Fibroblast of upper back skin (primary cell): ENCODE results near the gene PVR.
"Not testable (repeated sequence)": the region's sequence is repeated elsewhere in the genome, so short reads cannot be mapped to it uniquely, and the experiment has no call there.

Experiments
- DNase-seq: peaks from one replicate; pipeline ENCODE4 v3.0.0-alpha.2; 2013

The PVR gene

GRCh38 chr19:44643605-44644401 is at the start of gene PVR:
Gene PVR, plus strand, starts transcription at chr19:44643910. Its CDS starts 187 bp downstream, at chr19:44644097.
- peak; percentile 75 for DNase-seq

- DNase-seq = no peak
Measured at GRCh38 chr19:44596428-44597130, 47.1 kb upstream of the PVR start.

- no peak for DNase-seq
Measured at GRCh38 chr19:44597131-44597491, 46.6 kb upstream of the PVR start.

- no peak for DNase-seq
Measured at GRCh38 chr19:44598355-44598754, 45.4 kb upstream of the PVR start.

- no peak for DNase-seq
Measured at GRCh38 chr19:44598880-44599279, 44.8 kb upstream of the PVR start.

- DNase-seq = no peak
Measured at GRCh38 chr19:44600466-44600865, 43.2 kb upstream of the PVR start.

- no peak for DNase-seq
Measured at GRCh38 chr19:44602081-44602480, 41.6 kb upstream of the PVR start.

GRCh38 chr19:44603201-44603945 is 40.3 kb upstream of the PVR start:
- peak; percentile 96 for DNase-seq

GRCh38 chr19:44604241-44604640 is 39.5 kb upstream of the PVR start:
- no peak for DNase-seq

GRCh38 chr19:44605547-44605946 is 38.2 kb upstream of the PVR start:
- DNase-seq = no peak

GRCh38 chr19:44607049-44607448 is 36.7 kb upstream of the PVR start:
- DNase-seq = peak; percentile 48

- no peak for DNase-seq
Measured at GRCh38 chr19:44607917-44608316, 35.8 kb upstream of the PVR start.

- DNase-seq = peak; percentile 83
Measured at GRCh38 chr19:44608391-44608821, 35.3 kb upstream of the PVR start.

GRCh38 chr19:44609219-44609618 is 34.5 kb upstream of the PVR start:
- peak; percentile 55 for DNase-seq

- not testable (repeated sequence) for DNase-seq
Measured at GRCh38 chr19:44610497-44610896, 33.2 kb upstream of the PVR start.

- DNase-seq = no peak
Measured at GRCh38 chr19:44611812-44612295, 31.9 kb upstream of the PVR start.

- no peak for DNase-seq
Measured at GRCh38 chr19:44613295-44614178, 30.2 kb upstream of the PVR start, which contains the start of gene IGSF23. Gene IGSF23, plus strand, starts transcription at chr19:44613563. Its CDS starts 83 bp downstream, at chr19:44613646.

GRCh38 chr19:44614313-44614712 is 29.4 kb upstream of the PVR start:
- DNase-seq = no peak

- no peak for DNase-seq
Measured at GRCh38 chr19:44615863-44616247, 27.9 kb upstream of the PVR start.

- no peak for DNase-seq
Measured at GRCh38 chr19:44617110-44617880, 26.4 kb upstream of the PVR start.

- DNase-seq = no peak
Measured at GRCh38 chr19:44618640-44619357, 24.9 kb upstream of the PVR start.
